Measurements from ENCODE around the gene UBE2E2.

Gene UBE2E2

GRCh38 chr3:23202921-23203707 lies at the start of gene UBE2E2:
Gene UBE2E2, plus strand, starts transcription at chr3:23203327.
- no peaks in the 10 kb centered on the region for H3K9me3 ChIP-seq (ENCODE audit: control insufficient read depth, insufficient read depth, low read depth, low read length)
- H3K27ac ChIP-seq (ENCODE audit: low read depth, low read length) = peak within 1 kb of the TSS; percentile 62; the same call in 1 of the 2 replicates
- H3K4me1 ChIP-seq (ENCODE audit: control insufficient read depth, insufficient read depth, low read length) = peaks cover 23% of the 10 kb centered on the region
- peak within 1 kb of the TSS; percentile 99 for H3K4me3 ChIP-seq (ENCODE audit: low read depth, low read length)
- H3K27me3 ChIP-seq (ENCODE audit: control insufficient read depth, insufficient read depth, low read length) = peaks cover 21% of the 10 kb centered on the region
- no peaks in the 10 kb centered on the region for H3K36me3 ChIP-seq (ENCODE audit: control insufficient read depth, insufficient read depth, low read length)
- peak within 1 kb of the TSS; percentile 81 for H3K9ac ChIP-seq (ENCODE audit: low read length)

GRCh38 chr3:23153436-23153835 lies 49.7 kb upstream of the UBE2E2 start:
- Histone ChIP-seq H3K27me3 (ENCODE audit: control insufficient read depth, insufficient read depth, low read length) (no peaks in the 10 kb centered on the region), H3K4me1 (ENCODE audit: control insufficient read depth, insufficient read depth, low read length) (peaks cover 4% of the 10 kb centered on the region; the same call in 1 of the 2 replicates), H3K9ac (ENCODE audit: low read length) (no peak overlapping the region), H3K27ac (ENCODE audit: low read depth, low read length) (no peak overlapping the region), H3K9me3 (ENCODE audit: control insufficient read depth, insufficient read depth, low read depth, low read length) (peaks cover 4% of the 10 kb centered on the region; the same call in 1 of the 2 replicates), H3K4me3 (ENCODE audit: low read depth, low read length) (no peak overlapping the region), H3K36me3 (ENCODE audit: control insufficient read depth, insufficient read depth, low read length) (no peaks in the 10 kb centered on the region)

- H3K9ac ChIP-seq (ENCODE audit: low read length) = no peak overlapping the region
- H3K4me3 ChIP-seq (ENCODE audit: low read depth, low read length) = no peak overlapping the region
- H3K4me1 ChIP-seq (ENCODE audit: control insufficient read depth, insufficient read depth, low read length) = peaks cover 4% of the 10 kb centered on the region
- H3K27me3 ChIP-seq (ENCODE audit: control insufficient read depth, insufficient read depth, low read length) = no peaks in the 10 kb centered on the region
- H3K36me3 ChIP-seq (ENCODE audit: control insufficient read depth, insufficient read depth, low read length) = no peaks in the 10 kb centered on the region
- peaks cover 4% of the 10 kb centered on the region; the same call in 1 of the 2 replicates for H3K9me3 ChIP-seq (ENCODE audit: control insufficient read depth, insufficient read depth, low read depth, low read length)
- H3K27ac ChIP-seq (ENCODE audit: low read depth, low read length) = no peak overlapping the region
Observed at GRCh38 chr3:23157331-23157730, 45.8 kb upstream of the UBE2E2 start.

- Histone ChIP-seq H3K36me3 (ENCODE audit: control insufficient read depth, insufficient read depth, low read length) (no peaks in the 10 kb centered on the region), H3K9me3 (ENCODE audit: control insufficient read depth, insufficient read depth, low read depth, low read length) (peaks cover 2% of the 10 kb centered on the region; the same call in 1 of the 2 replicates), H3K4me3 (ENCODE audit: low read depth, low read length) (no peak overlapping the region), H3K9ac (ENCODE audit: low read length) (no peak overlapping the region), H3K4me1 (ENCODE audit: control insufficient read depth, insufficient read depth, low read length) (no peaks in the 10 kb centered on the region; the same call in 1 of the 2 replicates), H3K27ac (ENCODE audit: low read depth, low read length) (no peak overlapping the region), H3K27me3 (ENCODE audit: control insufficient read depth, insufficient read depth, low read length) (no peaks in the 10 kb centered on the region)
Observed at GRCh38 chr3:23159929-23160328, 43.2 kb upstream of the UBE2E2 start.

GRCh38 chr3:23161308-23161707 lies 41.8 kb upstream of the UBE2E2 start:
- H3K9ac ChIP-seq (ENCODE audit: low read length) = no peak overlapping the region
- H3K27ac ChIP-seq (ENCODE audit: low read depth, low read length) = no peak overlapping the region
- no peaks in the 10 kb centered on the region for H3K27me3 ChIP-seq (ENCODE audit: control insufficient read depth, insufficient read depth, low read length)
- no peaks in the 10 kb centered on the region; the same call in 1 of the 2 replicates for H3K4me1 ChIP-seq (ENCODE audit: control insufficient read depth, insufficient read depth, low read length)
- H3K4me3 ChIP-seq (ENCODE audit: low read depth, low read length) = no peak overlapping the region
- H3K9me3 ChIP-seq (ENCODE audit: control insufficient read depth, insufficient read depth, low read depth, low read length) = no peaks in the 10 kb centered on the region
- no peaks in the 10 kb centered on the region for H3K36me3 ChIP-seq (ENCODE audit: control insufficient read depth, insufficient read depth, low read length)

GRCh38 chr3:23161896-23162570 lies 41.1 kb upstream of the UBE2E2 start:
- Histone ChIP-seq H3K27me3 (ENCODE audit: control insufficient read depth, insufficient read depth, low read length) (no peaks in the 10 kb centered on the region), H3K36me3 (ENCODE audit: control insufficient read depth, insufficient read depth, low read length) (no peaks in the 10 kb centered on the region), H3K9ac (ENCODE audit: low read length) (no peak overlapping the region), H3K9me3 (ENCODE audit: control insufficient read depth, insufficient read depth, low read depth, low read length) (no peaks in the 10 kb centered on the region), H3K4me1 (ENCODE audit: control insufficient read depth, insufficient read depth, low read length) (no peaks in the 10 kb centered on the region; the same call in 1 of the 2 replicates), H3K27ac (ENCODE audit: low read depth, low read length) (no peak overlapping the region), H3K4me3 (ENCODE audit: low read depth, low read length) (no peak overlapping the region)

GRCh38 chr3:23162934-23163333 lies 40.2 kb upstream of the UBE2E2 start:
- no peaks in the 10 kb centered on the region for H3K27me3 ChIP-seq (ENCODE audit: control insufficient read depth, insufficient read depth, low read length)

GRCh38 chr3:23164746-23165145 lies 38.4 kb upstream of the UBE2E2 start:
- Histone ChIP-seq H3K27me3 (ENCODE audit: control insufficient read depth, insufficient read depth, low read length) (no peaks in the 10 kb centered on the region), H3K4me3 (ENCODE audit: low read depth, low read length) (no peak overlapping the region), H3K9me3 (ENCODE audit: control insufficient read depth, insufficient read depth, low read depth, low read length) (no peaks in the 10 kb centered on the region), H3K4me1 (ENCODE audit: control insufficient read depth, insufficient read depth, low read length) (no peaks in the 10 kb centered on the region; the same call in 1 of the 2 replicates), H3K36me3 (ENCODE audit: control insufficient read depth, insufficient read depth, low read length) (no peaks in the 10 kb centered on the region), H3K27ac (ENCODE audit: low read depth, low read length) (no peak overlapping the region), H3K9ac (ENCODE audit: low read length) (no peak overlapping the region)

More at GRCh38 chr3:23162934-23163333, 40.2 kb upstream of the UBE2E2 start:
- H3K9me3 ChIP-seq (ENCODE audit: control insufficient read depth, insufficient read depth, low read depth, low read length) = no peaks in the 10 kb centered on the region
- H3K4me1 ChIP-seq (ENCODE audit: control insufficient read depth, insufficient read depth, low read length) = no peaks in the 10 kb centered on the region; the same call in 1 of the 2 replicates
- no peak overlapping the region for H3K4me3 ChIP-seq (ENCODE audit: low read depth, low read length)
- H3K27ac ChIP-seq (ENCODE audit: low read depth, low read length) = no peak overlapping the region
- no peaks in the 10 kb centered on the region for H3K36me3 ChIP-seq (ENCODE audit: control insufficient read depth, insufficient read depth, low read length)
- H3K9ac ChIP-seq (ENCODE audit: low read length) = no peak overlapping the region

- H3K4me1 ChIP-seq (ENCODE audit: control insufficient read depth, insufficient read depth, low read length) = no peaks in the 10 kb centered on the region; the same call in 1 of the 2 replicates
Observed at GRCh38 chr3:23165571-23165970, 37.6 kb upstream of the UBE2E2 start.

GRCh38 chr3:23166276-23166675 lies 36.9 kb upstream of the UBE2E2 start:
- H3K9ac ChIP-seq (ENCODE audit: low read length) = no peak overlapping the region
- H3K9me3 ChIP-seq (ENCODE audit: control insufficient read depth, insufficient read depth, low read depth, low read length) = no peaks in the 10 kb centered on the region
- no peak overlapping the region for H3K4me3 ChIP-seq (ENCODE audit: low read depth, low read length)
- H3K27me3 ChIP-seq (ENCODE audit: control insufficient read depth, insufficient read depth, low read length) = no peaks in the 10 kb centered on the region
- H3K36me3 ChIP-seq (ENCODE audit: control insufficient read depth, insufficient read depth, low read length) = no peaks in the 10 kb centered on the region
- H3K4me1 ChIP-seq (ENCODE audit: control insufficient read depth, insufficient read depth, low read length) = no peaks in the 10 kb centered on the region; the same call in 1 of the 2 replicates
- no peak overlapping the region for H3K27ac ChIP-seq (ENCODE audit: low read depth, low read length)

More at GRCh38 chr3:23165571-23165970, 37.6 kb upstream of the UBE2E2 start:
- Histone ChIP-seq H3K27me3 (ENCODE audit: control insufficient read depth, insufficient read depth, low read length) (no peaks in the 10 kb centered on the region), H3K4me3 (ENCODE audit: low read depth, low read length) (no peak overlapping the region), H3K36me3 (ENCODE audit: control insufficient read depth, insufficient read depth, low read length) (no peaks in the 10 kb centered on the region), H3K9me3 (ENCODE audit: control insufficient read depth, insufficient read depth, low read depth, low read length) (no peaks in the 10 kb centered on the region), H3K9ac (ENCODE audit: low read length) (no peak overlapping the region), H3K27ac (ENCODE audit: low read depth, low read length) (no peak overlapping the region)

GRCh38 chr3:23166845-23167244 lies 36.3 kb upstream of the UBE2E2 start:
- no peaks in the 10 kb centered on the region for H3K27me3 ChIP-seq (ENCODE audit: control insufficient read depth, insufficient read depth, low read length)
- H3K9ac ChIP-seq (ENCODE audit: low read length) = no peak overlapping the region
- H3K4me1 ChIP-seq (ENCODE audit: control insufficient read depth, insufficient read depth, low read length) = no peaks in the 10 kb centered on the region; the same call in 1 of the 2 replicates
- no peak overlapping the region for H3K4me3 ChIP-seq (ENCODE audit: low read depth, low read length)
- H3K9me3 ChIP-seq (ENCODE audit: control insufficient read depth, insufficient read depth, low read depth, low read length) = no peaks in the 10 kb centered on the region
- H3K27ac ChIP-seq (ENCODE audit: low read depth, low read length) = no peak overlapping the region
- no peaks in the 10 kb centered on the region for H3K36me3 ChIP-seq (ENCODE audit: control insufficient read depth, insufficient read depth, low read length)

Data from HUES6 (cell line).